ENCODE measurements around the gene SPHK2.
"Not testable (repeated sequence)": the region's sequence is repeated elsewhere in the genome, so short reads cannot be mapped to it uniquely, and the experiment has no call there.

SPHK2 gene, protein sequence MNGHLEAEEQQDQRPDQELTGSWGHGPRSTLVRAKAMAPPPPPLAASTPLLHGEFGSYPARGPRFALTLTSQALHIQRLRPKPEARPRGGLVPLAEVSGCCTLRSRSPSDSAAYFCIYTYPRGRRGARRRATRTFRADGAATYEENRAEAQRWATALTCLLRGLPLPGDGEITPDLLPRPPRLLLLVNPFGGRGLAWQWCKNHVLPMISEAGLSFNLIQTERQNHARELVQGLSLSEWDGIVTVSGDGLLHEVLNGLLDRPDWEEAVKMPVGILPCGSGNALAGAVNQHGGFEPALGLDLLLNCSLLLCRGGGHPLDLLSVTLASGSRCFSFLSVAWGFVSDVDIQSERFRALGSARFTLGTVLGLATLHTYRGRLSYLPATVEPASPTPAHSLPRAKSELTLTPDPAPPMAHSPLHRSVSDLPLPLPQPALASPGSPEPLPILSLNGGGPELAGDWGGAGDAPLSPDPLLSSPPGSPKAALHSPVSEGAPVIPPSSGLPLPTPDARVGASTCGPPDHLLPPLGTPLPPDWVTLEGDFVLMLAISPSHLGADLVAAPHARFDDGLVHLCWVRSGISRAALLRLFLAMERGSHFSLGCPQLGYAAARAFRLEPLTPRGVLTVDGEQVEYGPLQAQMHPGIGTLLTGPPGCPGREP

DNA sequence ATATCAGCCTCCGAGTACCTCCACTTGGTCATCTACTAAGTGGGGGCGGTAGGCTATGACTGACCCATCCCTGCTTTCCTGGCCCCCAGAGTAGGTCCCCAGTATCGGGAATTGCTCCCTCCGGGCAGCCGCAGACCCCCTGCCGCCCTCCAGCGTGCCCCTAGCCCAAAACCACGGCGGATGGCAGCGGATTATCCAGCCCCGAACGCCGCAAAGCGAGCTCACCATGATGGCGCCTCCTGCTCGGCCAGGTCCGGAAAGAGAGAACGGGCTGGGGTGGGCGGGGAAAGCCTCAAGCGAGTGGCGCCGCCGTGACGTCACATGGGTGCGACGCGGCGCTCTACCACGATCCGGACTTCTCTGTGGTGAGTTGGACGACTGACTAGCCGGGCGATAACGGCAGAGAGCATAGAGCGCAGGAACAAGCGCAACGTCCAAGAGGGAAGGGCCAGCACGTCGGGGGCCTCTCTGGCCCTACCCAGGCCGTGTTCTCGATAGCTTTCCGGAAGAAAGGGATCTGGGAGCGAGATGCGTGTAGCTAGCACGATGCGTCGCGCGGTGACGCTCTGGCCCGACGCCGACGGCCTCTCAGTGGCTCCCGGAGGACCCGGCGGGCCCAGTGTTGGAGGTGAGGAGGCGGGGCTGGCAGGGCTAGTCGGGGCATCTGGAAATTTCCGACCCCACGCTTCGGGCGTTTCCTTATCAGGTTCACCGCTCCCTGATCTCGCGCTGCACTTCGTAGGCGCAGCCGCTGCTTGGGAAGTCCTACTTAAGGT lies at the start of gene SPHK2, which contains the start of gene RPL18:
TSS of gene SPHK2 (plus strand) at position 591 of the 776 bp plus-strand sequence. CDS start 1,009 bp downstream, outside the sequence.
TSS of gene RPL18 (minus strand) at position 263 of the 776 bp plus-strand sequence. CDS start at position 228, 35 bp downstream.
- DNase-seq (ENCODE audit: low spot score): peak; percentile 98

DNA sequence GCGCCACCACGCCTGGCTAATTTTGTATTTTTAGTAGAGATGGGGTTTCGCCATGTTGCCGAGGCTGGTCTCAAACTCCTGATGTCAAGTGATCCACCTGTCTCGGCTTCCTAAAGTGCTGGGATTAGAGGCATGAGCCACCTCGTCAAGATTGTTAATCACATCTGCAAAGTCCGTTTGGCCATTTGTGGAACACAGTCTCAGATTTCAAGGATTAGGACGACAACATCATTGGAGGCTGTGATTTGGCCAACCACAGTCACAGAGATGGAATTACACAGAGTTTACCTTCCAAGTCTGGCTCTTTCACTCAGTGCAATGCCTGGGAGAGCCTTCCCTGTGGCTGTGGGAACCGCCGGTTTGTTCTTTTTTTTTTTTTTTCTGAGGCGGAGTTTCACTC lies 49.5 kb upstream of the SPHK2 start:
- DNase-seq (ENCODE audit: low spot score): no peak

DNA sequence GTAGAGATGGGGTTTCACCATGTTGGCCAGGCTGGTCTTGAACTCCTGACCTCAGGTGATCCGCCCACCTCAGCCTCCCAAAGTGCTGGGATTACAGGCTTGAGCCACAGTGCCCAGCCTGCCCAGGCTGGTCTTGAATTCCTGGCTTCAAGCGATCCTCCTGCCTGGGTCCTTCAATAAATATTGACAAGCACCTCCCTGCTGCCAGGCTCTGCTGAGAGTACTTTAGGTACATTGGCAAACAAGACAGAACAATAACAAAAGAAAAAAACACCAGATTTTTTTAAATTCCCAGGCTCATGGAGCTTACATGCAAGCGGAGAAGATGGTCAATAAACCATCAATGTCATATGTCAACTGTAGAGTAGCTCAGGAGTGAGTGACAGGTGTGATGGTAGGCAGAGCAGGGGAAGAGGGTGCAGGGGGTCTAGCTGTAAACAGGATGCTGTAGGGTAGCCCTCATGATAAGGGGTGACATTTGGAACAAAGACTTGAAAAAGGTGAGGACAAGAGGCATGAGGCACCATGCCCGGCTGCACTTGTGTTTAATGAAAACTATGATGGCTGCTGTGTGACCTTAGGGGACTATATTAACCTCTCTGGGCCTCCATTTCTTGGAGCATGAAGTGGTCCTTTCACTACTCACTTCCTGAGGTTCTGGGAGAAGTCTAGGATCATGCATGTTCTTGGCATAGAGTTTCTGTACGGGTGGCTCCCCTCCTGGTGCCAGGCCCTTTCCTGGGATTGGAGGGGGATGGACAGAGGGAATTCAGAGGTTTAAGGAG lies 47.7 kb upstream of the SPHK2 start:
- DNase-seq (ENCODE audit: low spot score): no peak

DNA sequence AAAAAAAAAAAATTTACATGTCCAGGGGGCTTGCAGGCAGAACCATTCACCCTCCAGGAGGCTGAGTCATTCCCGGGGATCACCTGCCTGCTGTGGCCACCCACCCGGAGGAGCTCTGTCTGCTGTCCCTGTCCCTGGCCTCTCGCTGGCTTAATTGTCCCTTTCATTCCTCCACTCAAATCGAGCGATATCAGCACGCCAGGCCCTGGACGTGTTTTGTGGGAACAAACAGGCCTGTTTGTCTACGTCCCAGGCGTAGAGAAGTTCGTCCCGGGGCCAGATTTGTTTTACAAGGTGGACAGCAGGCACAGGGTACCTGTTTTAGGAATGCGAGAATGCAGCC lies 46.2 kb upstream of the SPHK2 start:
- DNase-seq (ENCODE audit: low spot score): no peak

DNA sequence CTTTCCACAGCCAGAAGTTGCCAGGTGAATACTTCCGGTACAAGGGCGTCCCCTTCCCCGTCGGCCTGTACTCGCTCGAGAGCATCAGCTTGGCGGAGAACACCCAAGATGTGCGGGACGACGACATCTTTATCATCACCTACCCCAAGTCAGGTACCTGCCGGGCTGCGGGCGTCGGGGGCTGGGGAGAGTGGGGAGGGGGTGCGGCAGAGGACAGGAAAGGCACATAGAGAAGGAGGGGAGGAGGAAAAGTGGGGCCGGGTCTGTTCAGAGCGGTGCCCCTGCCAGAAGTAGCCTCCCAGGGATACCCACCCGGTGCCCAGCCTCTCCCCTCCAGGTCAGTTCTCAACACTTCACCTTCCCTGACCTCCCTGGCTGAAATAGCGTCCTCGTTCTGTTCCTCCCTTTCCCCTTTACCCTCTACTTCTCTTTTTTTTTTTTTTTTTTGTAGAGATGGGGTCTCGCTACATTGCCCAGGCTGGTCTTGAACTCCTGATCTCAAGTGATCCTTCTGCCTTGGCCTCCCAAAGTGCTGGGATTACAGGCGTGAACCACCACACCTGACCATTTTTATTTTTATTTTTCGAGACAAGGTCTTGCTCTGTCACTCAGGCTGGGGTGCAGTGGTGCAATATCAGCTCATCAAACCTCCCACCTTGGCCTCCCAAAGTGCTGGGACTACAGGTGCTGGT lies 43.2 kb upstream of the SPHK2 start:
- no peak for DNase-seq (ENCODE audit: low spot score)

DNA sequence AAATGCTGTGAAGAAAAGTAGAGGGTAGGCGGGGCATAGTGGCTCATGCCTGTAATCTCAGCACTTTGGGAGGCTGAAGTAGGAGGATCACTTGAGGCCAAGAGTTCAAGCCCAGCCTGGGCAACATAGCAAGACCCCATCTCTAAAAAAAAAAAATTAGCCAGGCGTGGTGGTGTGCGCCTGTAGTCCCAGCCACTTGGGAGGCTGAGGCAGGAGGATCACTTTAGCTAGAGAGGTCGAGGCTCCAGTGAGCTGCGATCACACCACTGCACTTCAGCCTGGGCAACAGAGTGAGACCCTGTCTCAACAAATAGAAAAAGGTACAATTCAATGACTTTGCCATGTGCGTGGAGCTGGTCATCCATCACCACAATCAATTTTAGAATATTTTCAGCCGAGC lies 41.4 kb upstream of the SPHK2 start:
- DNase-seq (ENCODE audit: low spot score): not testable (repeated sequence)

DNA sequence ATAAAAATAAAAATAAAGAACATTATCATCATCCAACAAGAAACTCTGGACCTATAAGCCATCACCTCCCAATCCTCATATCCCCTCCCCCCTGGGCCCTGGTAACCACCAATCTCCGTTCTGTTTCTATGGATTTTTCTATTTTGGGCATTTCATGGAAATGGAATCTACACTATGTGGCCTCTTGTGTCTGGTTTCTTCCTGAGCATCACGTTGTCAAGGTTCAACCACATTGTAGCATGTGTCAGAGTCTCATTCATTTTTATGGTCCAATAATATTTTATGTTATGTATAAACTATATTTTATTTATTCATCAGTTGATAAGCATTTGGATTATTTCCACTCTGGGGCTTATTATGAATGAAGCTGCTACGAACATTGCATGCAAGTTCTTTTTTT lies 40.4 kb upstream of the SPHK2 start:
- DNase-seq (ENCODE audit: low spot score): peak; percentile 81

DNA sequence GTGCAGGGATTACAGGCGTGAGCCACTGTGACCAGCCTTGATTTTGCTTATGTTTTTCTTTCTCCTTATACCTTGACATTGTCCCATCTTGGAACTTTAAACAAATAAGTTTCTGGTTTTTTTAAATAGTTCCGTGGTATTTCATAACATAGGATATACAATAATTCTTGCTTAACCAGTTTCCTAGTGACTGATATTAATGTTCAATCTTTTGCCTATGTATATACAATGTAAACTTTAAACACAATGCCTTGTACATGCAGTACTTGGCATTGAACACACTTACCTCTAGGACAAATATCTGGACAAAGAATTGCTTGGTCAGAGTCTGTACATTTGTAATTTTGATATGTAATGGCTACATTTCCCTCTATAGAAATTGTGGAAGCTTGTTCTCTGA lies 37.1 kb upstream of the SPHK2 start:
- DNase-seq (ENCODE audit: low spot score): no peak

DNA sequence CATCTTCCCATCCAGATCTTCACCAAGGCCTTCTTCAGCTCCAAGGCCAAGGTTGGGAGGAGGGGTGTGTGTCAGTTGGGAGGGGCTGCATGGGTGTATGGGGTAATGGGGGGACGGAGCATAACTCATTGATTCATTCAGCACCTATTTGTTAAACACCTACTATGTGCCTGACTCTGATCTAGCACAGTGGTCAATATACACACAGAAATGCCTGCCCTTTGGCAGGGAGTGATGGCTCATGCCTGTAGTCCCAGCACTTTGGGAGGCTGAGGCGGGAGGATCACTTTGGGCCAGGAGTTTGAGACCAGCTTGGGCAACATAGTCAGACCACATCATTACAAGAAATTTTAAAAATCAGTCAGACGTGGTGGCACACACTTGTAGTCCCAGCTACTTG lies 31.9 kb upstream of the SPHK2 start:
- no peak for DNase-seq (ENCODE audit: low spot score)

DNA sequence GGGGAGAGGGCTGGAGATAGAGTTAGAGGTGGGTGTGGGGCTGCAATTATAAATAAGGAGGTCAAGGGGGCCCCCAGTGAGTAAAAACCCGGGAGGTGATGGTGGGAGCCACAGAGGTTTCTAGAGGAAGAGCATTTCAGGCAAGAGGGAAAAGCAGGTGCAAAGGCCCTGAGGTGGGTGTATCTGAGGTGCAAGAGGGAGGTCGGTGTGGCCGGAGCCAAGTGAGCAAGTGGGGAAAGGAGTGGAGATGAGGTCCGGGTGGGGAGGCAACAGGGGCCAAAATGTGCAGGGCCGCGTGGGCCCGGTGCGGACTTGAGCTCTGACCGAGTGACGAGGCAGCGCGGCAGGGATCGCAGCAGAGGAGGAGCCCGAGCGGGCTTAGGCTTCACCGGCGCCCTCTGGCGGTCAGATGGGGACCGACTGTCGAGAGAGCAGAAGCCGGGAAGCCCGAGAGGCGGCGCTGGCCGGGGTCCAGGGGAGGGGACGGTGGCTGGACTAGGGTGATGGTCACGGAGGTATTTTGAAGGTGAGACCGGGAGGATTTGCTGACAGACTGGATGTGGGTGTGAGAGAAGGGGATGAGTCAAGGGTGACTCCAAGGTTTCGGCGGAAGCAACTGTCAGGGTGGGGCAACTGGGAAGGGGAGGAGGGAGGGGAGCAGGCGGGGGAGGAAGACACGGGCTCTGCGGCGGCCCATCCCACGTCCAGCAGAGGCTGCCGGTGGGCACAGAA lies 30.5 kb upstream of the SPHK2 start:
- DNase-seq (ENCODE audit: low spot score): peak; percentile 87

DNA sequence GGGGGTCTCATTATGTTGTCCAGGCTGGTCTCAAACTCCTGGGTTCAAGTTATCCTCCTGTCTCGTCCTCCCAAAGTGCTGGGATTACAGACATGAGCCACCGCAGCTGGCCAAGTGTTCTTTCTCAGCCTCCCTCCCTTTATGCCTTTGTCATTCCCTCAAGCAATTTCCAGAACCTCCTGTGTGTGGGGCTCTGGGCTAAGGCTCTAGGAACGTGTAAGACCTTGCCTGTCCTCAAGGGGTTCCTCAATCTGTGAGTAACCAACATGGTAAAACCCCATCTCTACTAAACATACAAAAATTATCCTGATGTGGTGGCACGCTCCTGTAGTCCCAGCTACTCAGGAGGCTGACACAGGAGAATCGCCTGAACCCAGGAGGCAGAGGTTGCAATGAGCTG lies 28.3 kb upstream of the SPHK2 start:
- no peak for DNase-seq (ENCODE audit: low spot score)

DNA sequence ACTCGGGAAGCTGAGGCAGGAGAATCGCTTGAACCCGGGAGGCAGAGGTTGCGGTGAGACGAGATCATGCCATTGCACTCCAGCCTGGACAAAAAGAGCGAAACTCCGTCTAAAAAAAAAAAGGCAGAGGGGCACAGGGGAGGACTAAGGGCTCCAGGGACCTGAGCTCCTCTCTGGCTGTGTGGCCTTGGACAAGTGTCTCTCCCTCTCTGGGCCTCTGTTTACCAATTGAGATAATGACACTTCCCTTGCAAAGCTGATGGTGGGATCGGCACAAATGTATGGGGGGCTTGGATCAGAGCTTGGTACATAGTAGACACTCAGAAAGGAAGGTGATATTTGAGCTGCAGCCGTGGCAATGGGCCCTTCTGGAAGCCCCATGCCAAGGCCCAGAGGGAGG lies 24.1 kb upstream of the SPHK2 start:
- no peak for DNase-seq (ENCODE audit: low spot score)

DNA sequence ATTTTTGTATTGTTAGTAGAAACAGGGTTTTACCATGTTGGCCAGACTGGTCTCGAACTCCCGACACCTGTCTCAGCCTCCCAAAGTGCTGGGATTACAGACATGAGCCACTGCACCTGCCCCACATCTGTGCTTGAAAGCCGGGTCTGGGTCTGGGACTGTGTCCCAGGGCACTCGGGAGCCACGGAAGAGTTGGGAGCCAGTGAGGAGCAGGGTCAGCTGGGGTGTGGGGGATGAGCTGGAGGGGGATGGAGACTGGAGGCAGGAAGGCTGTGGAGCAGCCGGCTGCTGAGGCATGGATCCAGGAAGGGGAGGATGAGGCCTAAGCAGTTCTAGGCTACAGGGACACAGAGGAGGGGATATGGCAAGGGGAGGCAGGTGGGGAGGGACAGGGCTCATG lies 23.5 kb upstream of the SPHK2 start:
- DNase-seq (ENCODE audit: low spot score): no peak

DNA sequence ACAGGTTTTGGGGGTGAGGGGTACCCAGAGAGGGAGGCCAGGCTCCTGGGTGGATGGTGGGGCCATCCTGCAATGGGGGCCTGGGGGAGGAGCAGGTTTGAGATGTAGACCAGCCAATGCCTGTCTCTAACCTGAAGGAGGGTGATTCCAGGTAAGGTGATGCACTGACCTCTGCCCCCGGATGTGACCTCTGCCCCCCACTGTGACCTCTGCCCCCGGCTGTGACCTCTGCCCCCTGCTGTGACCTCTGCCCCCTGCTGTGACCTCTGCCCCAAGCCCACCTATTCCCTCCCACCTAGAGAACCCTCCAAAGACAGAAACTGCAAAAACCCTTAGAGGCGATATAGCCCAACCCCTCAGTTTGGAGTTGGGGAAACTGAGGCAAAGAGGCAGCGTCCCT lies 23.1 kb upstream of the SPHK2 start:
- DNase-seq (ENCODE audit: low spot score): no peak

DNA sequence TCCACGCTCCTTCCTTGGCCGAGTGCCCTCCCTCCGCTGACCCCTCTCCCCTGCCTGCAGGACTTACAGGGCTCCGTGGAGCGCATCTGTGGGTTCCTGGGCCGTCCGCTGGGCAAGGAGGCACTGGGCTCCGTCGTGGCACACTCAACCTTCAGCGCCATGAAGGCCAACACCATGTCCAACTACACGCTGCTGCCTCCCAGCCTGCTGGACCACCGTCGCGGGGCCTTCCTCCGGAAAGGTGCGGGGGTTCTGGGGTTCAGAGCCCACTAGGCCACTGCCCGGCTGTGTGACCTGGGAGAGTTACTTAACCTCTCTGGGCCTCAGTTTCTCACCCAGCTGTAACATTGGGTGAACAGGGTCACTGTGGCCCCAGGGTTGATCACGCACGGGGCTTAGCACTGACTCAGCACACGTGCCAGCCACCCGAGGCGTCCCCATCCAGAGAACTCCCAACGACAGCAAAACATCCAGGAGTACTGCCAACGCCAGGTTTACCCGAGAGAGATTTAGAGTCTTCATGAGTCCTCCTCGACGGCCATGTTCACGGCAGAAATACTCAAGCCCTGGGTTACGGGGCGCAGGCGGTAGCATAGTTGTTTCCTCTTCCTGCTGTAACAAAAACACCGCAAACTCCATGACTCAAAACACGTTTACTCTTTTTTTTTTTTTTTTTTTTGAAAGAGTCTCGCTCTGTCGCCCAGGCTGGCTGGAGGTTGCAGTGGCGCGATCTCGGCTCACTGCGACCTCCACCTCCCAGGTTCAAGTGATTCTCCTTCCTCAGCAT lies 22.4 kb upstream of the SPHK2 start:
- DNase-seq (ENCODE audit: low spot score): no peak

DNA sequence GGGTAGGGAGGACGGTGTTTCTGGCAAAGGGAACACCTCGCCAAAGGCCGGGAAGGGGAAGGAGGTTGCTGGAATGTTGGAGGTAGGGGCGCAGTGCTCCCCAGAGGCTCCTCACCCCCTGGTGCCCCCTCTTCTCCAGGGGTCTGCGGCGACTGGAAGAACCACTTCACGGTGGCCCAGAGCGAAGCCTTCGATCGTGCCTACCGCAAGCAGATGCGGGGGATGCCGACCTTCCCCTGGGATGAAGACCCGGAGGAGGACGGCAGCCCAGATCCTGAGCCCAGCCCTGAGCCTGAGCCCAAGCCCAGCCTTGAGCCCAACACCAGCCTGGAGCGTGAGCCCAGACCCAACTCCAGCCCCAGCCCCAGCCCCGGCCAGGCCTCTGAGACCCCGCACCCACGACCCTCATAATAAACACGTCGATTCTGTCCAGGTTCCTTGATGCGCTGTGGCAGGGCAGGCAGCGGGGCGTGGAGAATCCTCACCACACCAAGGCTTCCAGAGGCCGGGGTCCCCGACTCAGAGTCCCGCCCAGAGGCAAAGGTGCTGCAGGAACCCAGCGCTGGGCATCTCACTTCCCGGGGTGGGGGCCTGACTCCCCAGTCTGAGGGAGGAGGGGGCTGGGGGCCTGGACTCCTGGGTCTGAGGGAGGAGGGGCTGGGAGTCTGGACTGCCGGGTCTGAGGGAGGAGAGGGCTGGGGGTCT lies 20.2 kb upstream of the SPHK2 start:
- DNase-seq (ENCODE audit: low spot score): no peak

DNA sequence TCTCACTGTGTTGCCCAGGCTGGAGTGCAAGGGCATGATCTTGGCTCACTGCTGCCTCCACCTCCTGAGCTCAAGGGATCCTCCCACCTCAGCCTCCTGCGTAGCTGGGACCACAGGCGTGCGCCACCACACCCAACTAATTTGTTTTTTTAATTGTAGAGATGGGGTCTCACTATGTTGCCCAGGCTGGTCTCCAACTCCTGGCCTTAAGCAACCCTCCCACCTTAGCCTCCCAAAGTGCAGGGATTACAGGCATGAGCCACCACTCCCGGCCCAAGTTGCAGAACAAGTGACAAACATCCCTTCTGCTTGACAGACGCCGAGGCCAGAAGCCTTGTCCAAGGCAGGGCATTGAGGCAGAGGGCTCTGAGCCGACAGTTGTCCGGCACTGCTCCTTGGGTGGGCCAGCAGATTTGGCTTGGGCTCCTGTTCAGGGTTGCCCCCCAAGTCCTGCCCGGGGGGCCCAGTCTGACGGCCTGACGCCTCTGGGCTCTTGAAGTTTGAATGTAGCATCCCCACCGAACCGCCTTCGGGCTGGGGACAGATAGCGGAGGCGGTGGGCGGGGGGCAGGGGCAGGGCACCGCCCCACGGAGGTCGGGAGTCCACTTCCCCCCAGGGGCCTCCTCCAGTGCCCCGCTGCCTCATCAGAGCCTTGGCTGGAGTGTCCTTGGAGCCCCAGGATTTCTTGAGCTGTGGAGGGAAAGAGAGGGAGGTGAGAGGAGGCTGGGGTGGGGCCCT lies 18.5 kb upstream of the SPHK2 start:
- no peak for DNase-seq (ENCODE audit: low spot score)

DNA sequence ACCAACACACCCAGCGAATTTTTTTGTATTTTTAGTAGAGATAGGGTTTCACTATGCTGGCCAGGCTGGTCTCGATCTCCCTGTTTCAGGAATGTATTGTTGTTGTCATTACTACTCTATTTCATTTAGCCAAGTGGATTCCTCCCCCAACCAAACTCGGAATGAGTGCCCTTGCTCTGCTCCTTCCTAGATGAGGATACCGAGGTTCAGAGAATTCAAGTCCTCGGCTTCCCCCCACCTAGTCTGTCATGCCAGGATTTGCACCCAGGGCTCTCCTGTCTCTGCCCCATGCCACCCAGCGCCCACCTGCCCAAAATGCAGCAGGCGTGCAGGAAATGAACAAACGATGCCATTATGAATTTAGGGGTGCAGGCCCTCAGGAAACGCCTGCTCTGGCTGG lies 16.3 kb upstream of the SPHK2 start:
- no peak for DNase-seq (ENCODE audit: low spot score)

DNA sequence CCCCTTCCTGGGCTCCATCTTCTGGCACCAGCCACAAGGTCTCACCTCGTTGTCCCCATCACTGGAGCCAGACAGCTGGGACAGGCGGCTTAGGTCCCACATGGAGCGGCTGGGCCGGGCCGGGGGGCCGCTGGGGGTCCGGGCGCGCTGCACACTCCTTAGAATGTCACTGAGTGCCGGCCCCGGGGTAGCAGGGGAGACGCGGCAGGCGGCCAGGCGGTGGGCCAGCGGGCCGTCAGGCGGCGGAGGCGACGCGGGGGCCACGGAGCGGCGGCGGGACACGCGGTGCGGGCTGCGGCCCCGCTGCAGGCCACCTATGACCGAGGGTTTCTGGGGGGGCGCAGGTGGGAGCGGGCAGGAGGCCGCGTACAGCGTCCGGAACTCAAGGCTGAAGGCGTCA lies 15.9 kb upstream of the SPHK2 start:
- DNase-seq (ENCODE audit: low spot score): no peak

Data from hepatic stellate cell (primary cell).